Mucosa of descending colon (tissue), 3 donors: ENCODE results near the gene CAMKK1. TPM values are rescaled to one million over a fixed set of nuclear protein-coding genes. Genes with fewer than 3 reads are reported as not detected.

Experiments
- ATAC-seq: fragments of 200-7000 bp; cut with Tn5 transposase; one replicate; pipeline ENCODE4 v1.9.1; 2020; ENCODE audit warnings: mild to moderate bottlenecking, moderate library complexity
- DNase-seq, 3 donors: peaks; one replicate each; pipeline ENCODE4 v3.0.0-alpha.2; 2020
- H3K36me3 ChIP-seq: fragments of 200-600 bp; one replicate; pipeline ENCODE4 v1.8.0; 2021; ENCODE audit warnings: low read depth, mild to moderate bottlenecking
- H3K4me1 ChIP-seq: fragments of 200-600 bp; one replicate; pipeline ENCODE4 v1.8.0; 2021; ENCODE audit warnings: low read depth, mild to moderate bottlenecking
- H3K4me3 ChIP-seq: fragments of 200-600 bp; one replicate; pipeline ENCODE4 v1.8.0; 2021; ENCODE audit warnings: mild to moderate bottlenecking
- H3K9me3 ChIP-seq: fragments of 200-600 bp; one replicate; pipeline ENCODE4 v1.8.0; 2021; ENCODE audit warnings: mild to moderate bottlenecking
- intact Hi-C, 2 donors: fragments of 100-400 bp; cut with DNase I in 1 of 2; cut with micrococcal nuclease in 1 of 2; formaldehyde crosslinking; loops; one replicate each; pipeline versions ENCODE4 v1.11.0 to v1.11.1; 2022; cut with DNase I, micrococcal nuclease
- total RNA-seq, 3 donors: library from RNA; stranded (reverse); fragmentation: NEBNext Ultra II Directional in 2 of 3; extraction: Animal tissue kit (Norgen Biotek cat#: 25700) in 2 of 3; gene quantifications; one replicate each; pipeline versions ENCODE4 v1.2.1 to v1.2.4, GENCODE V29; 2021 to 2023
- TF ChIP-seq, protein P1 (sequence below): fragments of 200-600 bp; IDR thresholded peaks from one replicate; pipeline ENCODE4 v1.8.0; 2022; ENCODE audit warnings: antibody characterized with exemption, mild to moderate bottlenecking
- donor health status: DM: no; HTN: no; CAD: no; lungs with moderate emphysema.
- donor health status: DM: no; HTN: no; CAD: no.
- donor health status: DM: no; HTN: yes; CAD: no.

The CAMKK1 gene
- total RNA-seq, 3 donors from 2014 or later, result 4.8 to 11.6 (median 6.2) TPM

DNA sequence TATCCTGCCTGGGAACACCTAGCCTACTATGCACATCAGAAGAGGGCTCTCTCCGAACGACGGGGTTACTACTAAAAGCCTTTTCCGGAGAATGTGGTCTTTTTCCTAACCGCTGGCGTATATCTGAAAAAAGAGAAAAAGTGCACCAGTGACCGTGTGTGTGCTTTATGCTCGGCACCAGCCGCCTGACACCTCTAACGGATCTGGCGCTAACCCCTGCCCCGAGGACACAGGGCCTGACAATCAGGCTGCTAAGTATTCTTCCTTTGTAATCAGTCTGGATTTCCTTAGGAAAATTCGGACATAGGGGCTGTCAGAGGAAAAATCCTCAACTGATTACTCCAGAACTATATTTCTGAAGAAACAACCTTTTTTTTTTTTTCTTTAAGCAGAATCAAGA, 78.5 kb downstream of the CAMKK1 start:
- no peaks in the 10 kb centered on the region for H3K36me3 ChIP-seq
- no peak overlapping the region for H3K4me3 ChIP-seq
- H3K9me3 ChIP-seq, result no peaks in the 10 kb centered on the region
- no peaks in the 10 kb centered on the region for H3K4me1 ChIP-seq
- ATAC-seq, result no peak
- intact Hi-C loops, result no loop called here
- TF ChIP-seq, protein P1, sequence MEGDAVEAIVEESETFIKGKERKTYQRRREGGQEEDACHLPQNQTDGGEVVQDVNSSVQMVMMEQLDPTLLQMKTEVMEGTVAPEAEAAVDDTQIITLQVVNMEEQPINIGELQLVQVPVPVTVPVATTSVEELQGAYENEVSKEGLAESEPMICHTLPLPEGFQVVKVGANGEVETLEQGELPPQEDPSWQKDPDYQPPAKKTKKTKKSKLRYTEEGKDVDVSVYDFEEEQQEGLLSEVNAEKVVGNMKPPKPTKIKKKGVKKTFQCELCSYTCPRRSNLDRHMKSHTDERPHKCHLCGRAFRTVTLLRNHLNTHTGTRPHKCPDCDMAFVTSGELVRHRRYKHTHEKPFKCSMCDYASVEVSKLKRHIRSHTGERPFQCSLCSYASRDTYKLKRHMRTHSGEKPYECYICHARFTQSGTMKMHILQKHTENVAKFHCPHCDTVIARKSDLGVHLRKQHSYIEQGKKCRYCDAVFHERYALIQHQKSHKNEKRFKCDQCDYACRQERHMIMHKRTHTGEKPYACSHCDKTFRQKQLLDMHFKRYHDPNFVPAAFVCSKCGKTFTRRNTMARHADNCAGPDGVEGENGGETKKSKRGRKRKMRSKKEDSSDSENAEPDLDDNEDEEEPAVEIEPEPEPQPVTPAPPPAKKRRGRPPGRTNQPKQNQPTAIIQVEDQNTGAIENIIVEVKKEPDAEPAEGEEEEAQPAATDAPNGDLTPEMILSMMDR, result no peak
- no peak for DNase-seq

DNA sequence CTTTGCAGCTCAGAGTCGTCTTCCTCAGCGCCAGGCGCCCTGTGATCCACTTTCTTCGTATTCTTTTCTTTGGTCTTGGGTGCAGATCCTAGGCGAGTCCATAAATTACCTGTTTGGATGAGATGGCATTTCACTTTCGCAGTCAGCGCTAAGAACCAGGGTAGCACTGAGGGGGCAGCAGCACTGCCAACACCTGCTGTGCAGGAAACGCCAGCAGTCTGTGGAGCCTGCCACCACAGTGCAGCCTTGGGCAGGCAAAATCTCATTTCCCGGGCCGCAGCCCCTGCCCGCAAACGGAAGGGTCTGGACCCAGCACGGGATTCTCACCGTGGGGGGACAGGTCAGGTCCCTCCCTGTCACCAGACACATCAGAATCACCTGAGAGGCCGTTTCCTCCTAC, 79.7 kb downstream of the CAMKK1 start:
- no peaks in the 10 kb centered on the region for H3K36me3 ChIP-seq
- intact Hi-C loops, result no loop called here
- ATAC-seq (no peak), DNase-seq (no peak)
- no peaks in the 10 kb centered on the region for H3K9me3 ChIP-seq
- no peak overlapping the region for H3K4me3 ChIP-seq
- no peaks in the 10 kb centered on the region for H3K4me1 ChIP-seq
- TF ChIP-seq, protein P1, result no peak

DNA sequence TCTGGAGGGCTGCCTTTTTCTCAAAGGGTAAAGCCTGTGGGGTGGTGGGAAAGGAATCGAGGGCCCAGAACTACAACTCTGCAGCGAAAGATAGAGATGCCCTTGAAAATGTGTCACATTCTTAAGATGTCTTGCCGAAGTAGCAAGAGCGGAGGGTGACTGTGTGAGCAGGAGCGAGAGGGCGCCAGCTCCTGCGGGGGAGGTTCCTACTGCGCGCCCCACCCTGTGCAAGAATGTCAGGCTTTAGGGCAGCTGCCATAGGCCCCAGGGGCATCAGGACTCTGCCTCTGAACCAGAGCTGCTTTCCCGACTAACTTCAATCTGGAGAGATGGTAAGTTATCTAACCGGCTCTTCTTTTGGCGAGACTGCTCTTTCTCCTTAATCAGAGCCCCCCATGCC, 80.1 kb downstream of the CAMKK1 start:
- DNase-seq, result no peak
- H3K4me1 ChIP-seq, result no peaks in the 10 kb centered on the region
- ATAC-seq, result no peak
- H3K4me3 ChIP-seq, result no peak overlapping the region
- no peaks in the 10 kb centered on the region for H3K9me3 ChIP-seq
- no peaks in the 10 kb centered on the region for H3K36me3 ChIP-seq
- intact Hi-C loops, result no loop called here
- TF ChIP-seq, protein P1, result no peak

DNA sequence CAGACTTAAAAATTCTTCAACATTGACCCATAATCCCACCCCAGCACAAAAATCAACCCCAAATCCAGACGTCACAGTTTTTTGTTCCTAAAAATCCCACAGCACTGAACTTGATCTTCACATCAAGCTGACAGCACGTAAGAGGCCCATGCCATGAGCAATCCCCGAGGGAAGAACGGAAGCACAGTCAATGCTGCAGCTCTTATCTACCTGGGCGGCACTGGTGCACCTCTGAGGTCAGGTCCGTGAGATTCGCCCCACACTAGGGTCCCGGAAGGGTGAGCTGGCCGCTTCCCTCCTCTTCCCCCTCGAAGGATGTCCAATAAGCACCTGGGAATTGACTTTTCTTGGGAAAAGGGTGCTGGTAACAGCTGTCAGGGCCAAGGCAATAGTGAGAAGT, 80.6 kb downstream of the CAMKK1 start:
- DNase-seq (no peak), ATAC-seq (no peak)
- TF ChIP-seq, protein P1, result no peak
- H3K9me3 ChIP-seq, result no peaks in the 10 kb centered on the region
- H3K4me1 ChIP-seq, result no peaks in the 10 kb centered on the region
- intact Hi-C loops, result no loop called here
- H3K4me3 ChIP-seq, result no peak overlapping the region
- no peaks in the 10 kb centered on the region for H3K36me3 ChIP-seq

Other genes starting within 250 kb of the CAMKK1 start
- gene TAX1BP3, start 224.5 kb downstream of the CAMKK1 start, total RNA-seq, result 100 to 1,000 TPM; 162 to 297 (median 197) TPM
- 10 to 100 TPM; 29.3 to 41.3 (median 32.8) TPM for gene EMC6, start 224.2 kb downstream of the CAMKK1 start, total RNA-seq
- gene P2RX5, start 196.9 kb downstream of the CAMKK1 start, total RNA-seq, result 1 to 10 TPM in 2 of 3 donors, under 1 TPM in 1; 0.73 to 2.6 (median 2.2) TPM
- 1 to 10 TPM in 2 of 3 donors, under 1 TPM in 1; 0.70 to 3.6 (median 1.1) TPM for gene HASPIN, start 169.2 kb downstream of the CAMKK1 start, total RNA-seq
- gene ITGAE, start 91.9 kb downstream of the CAMKK1 start, total RNA-seq, result 10 to 100 TPM; 17.2 to 24.1 (median 17.6) TPM
- gene NCBP3, start 46.8 kb downstream of the CAMKK1 start, total RNA-seq, result 10 to 100 TPM; 39.4 to 50.5 (median 44.7) TPM
- 1 to 10 TPM; 2.5 to 4.9 (median 3.5) TPM for gene P2RX1, start 23.4 kb upstream of the CAMKK1 start, total RNA-seq
- gene ATP2A3, start 71.4 kb upstream of the CAMKK1 start, total RNA-seq, result 100 to 1,000 TPM in 2 of 3 donors, 10 to 100 TPM in 1; 72.8 to 253 (median 247) TPM
- 100 to 1,000 TPM; 124 to 192 (median 155) TPM for gene ZZEF1, start 250.0 kb upstream of the CAMKK1 start, total RNA-seq